LNCAP (cell line): ENCODE measurements around the gene GPC1.

Experiments
- TF ChIP-seq, protein P1 (sequence below): fragments of 450-650 bp; IDR thresholded peaks from 2 replicates; pipeline ENCODE4 v1.5.1; 2017; ENCODE audit warnings: mild to moderate bottlenecking

GPC1 gene

DNA sequence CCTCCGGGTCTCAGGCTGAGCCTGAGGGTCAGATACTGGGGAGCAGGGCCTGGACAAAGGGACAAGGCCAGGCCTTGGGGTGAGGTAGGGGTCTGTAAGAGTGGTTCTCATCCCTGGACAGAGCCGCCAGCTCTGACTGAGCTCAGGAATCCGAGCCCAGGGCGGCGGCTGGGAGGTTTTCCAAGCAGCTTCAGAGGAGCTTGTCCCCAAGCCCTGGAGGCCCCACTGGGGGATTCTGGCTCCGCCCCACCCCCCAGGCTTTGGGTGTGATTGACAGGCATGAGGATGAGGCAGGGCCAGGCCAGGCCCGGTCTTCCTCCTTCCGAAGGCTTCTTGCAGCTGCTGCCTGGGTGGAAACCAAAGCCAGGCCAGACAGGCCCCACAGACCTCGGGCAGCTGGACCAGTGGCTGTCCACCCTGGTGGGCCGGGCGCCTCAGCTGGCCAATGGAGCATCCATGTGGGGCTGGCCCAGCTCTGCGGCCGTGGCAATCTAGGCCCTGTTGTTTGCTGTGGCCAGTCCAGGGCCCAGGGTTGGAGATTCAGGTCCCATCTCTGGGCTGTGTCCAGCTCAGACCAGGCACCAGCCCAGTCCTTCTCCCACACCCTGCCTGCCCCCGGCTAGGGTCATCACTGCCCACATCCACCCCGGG lies 23.1 kb upstream of the GPC1 start:
- TF ChIP-seq, protein P1, sequence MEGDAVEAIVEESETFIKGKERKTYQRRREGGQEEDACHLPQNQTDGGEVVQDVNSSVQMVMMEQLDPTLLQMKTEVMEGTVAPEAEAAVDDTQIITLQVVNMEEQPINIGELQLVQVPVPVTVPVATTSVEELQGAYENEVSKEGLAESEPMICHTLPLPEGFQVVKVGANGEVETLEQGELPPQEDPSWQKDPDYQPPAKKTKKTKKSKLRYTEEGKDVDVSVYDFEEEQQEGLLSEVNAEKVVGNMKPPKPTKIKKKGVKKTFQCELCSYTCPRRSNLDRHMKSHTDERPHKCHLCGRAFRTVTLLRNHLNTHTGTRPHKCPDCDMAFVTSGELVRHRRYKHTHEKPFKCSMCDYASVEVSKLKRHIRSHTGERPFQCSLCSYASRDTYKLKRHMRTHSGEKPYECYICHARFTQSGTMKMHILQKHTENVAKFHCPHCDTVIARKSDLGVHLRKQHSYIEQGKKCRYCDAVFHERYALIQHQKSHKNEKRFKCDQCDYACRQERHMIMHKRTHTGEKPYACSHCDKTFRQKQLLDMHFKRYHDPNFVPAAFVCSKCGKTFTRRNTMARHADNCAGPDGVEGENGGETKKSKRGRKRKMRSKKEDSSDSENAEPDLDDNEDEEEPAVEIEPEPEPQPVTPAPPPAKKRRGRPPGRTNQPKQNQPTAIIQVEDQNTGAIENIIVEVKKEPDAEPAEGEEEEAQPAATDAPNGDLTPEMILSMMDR = no peak

DNA sequence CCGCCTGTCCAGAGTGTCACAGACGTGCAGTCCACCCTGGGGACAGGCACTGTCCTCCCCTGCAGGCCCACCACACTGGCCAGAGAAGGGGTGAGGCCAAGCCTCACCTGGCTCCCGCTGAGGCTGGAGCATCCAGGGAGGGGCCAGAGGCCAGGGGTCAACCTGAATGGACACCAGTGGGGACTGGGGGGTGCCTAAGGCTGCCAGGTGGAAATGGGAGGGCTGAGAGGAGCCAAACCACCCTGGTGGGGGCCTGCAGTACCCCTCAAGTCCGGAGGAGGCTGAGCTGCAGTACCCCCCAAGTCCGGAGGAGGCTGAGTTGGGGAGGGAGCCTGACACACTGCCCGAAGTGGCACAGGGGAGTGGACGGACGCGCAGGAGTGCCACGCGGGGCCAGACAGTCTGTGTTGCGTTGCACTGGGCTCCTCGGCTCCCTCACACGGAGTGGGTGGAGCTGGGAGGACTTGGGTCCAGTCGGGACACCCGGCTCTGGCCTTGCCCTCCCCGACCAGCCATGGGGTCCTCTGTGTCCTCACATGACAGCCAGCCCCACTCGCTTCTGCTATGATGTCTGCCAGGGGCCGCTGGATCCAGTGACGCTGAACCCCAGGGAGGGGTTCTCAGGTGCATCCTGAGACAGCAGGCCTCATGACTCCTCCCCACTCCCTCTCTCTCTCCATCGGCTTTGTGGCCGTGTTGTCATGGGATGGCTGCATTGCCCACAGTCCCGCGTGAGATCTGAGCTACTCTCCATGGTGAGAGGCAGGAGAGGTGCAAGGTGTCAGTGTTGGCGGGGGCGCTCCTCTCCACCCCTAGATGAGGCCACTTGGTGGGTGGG lies 22.3 kb upstream of the GPC1 start:
- TF ChIP-seq, protein P1 = no peak

DNA sequence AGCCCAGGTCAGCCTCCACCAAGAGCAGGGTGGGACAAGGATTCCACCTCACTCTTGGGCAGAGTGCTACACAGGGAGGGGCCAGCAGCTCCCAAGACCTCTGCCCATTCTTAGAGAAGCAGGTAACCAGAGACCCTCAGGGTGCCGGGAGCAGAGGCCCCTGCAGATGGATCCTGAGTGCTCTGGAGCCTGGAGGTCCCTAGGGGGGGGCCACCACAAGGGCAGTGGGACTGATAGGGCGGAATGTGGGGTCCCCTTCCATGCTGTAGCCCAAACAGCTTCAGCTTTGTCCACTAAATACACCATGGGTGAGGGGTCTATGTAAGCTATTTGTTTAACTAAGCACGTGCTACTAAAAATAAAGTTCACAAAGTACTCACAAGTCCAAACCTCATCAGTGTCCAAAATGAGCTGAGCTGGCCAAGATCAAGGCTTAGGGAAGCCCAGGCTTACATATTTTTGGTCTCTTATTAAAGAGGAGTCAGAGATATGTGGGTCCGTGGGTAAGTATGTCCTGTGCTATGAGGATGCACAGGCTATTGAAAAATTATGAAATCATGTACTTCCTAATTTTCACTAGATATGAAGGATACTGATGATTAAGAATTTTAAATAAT lies 21.5 kb upstream of the GPC1 start:
- TF ChIP-seq, protein P1 = no peak

DNA sequence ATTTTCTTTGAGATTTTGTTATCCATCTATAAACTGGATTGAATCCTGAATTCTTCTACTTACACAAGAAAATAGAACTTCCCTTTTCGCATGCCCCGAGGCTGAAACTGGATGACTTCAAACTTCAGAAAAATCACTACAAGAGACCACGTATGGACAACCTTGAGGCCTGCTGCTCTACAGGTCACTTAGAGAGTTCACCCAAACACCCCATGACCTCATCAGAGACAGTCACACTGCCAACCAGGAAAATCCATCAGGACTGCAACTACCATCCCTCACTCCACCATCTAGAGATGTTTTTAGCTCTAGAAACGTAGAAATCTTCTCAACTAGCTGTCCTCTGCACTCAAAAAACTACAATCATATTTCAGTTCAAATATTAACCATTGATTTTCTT lies 18.6 kb upstream of the GPC1 start:
- TF ChIP-seq, protein P1 = no peak

DNA sequence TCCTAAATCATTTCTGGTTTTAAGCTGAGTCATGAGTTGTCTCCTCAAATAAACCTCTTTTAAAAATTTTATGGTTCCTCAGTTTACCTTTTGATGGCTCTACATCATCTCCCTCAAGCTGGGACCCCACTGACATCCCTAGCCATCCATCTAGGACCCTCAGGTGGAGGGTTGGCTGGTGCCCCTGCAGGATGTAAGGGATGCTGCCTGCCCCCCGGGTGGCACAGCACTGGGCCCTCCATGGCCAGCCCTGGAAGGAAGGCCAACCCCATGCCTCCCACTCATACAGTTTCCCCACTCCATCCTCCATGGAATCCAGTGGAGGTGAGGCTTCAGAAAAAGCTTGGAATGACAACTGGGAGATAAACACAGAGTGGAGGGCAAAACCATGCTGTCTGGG lies 17.2 kb upstream of the GPC1 start:
- TF ChIP-seq, protein P1 = no peak

DNA sequence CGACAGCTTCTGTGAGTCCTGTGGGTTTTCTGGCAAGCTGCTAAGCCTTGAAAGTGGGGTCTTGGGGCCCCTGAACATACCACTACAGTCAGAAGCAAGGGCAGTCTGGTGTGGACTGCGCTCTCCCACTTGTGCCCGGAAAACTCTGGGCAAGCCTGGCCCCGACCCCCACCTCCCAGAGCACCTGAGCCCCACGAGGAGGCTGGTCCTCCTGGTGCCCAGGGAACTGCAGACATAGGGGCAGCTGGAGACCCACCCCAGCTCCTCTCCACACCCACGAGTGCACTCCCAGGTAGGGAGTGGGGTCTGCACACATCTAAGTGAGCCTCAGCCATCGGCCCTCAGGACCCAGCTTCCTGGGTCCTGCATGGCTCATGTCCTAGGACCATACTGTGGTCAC lies 16.2 kb upstream of the GPC1 start:
- TF ChIP-seq, protein P1 = no peak

DNA sequence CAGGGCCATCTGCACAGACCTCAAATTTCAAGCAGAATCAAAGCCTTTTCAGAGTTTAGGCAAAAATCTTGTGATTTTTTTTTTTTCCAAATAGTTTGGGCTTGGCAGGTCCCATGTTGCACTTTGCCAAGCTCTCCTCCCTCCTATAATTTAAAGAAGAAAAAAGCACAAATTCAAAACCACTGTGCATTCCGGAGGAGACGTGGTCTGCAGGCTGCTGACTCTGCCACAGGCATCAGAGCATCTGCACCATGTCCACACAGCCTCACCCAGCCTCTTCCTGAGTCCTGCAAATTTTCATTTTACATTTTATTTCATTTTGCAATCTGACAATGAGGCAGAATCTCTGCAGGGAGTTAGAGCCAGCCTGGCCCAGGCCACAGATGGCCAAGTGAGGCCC lies 15.7 kb upstream of the GPC1 start:
- TF ChIP-seq, protein P1 = no peak
